ENCODE results near the gene BNC2. TPM values are rescaled to one million over a fixed set of nuclear protein-coding genes. Genes with fewer than 3 reads are reported as not detected.
A peak's percentile ranks its signal among the peaks of the same experiment; 100 is the strongest.

BNC2 gene
- polyA plus RNA-seq, 1 experiment = 17.5 TPM

DNA sequence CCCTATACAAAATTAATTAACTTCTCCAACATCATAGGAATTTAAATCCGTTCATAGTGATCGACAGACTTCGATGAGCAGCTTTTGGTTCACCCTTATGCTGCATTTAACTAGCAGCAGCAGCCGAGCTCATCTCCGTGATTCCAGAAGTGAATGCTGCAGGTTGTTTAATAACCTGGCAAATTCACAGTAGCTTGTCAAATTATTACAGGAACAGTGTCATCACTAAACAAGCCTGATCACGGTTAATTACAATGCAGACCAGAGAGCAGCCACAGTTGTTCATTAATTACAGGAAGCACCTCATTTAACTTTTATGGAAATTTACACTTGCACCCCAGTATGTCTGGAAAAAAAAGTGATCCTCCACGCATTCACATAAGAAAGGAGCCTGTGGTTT, 188.2 kb downstream of the BNC2 start:
- Histone ChIP-seq H3K27me3 (ENCODE audit: control insufficient read depth, insufficient read depth, low read length) (no peaks in the 10 kb centered on the region), H3K36me3 (ENCODE audit: control insufficient read depth, insufficient read depth, low read length) (peaks cover 1% of the 10 kb centered on the region; the same call in 1 of the 2 replicates), H3K4me3 (ENCODE audit: low read depth, low read length) (no peak overlapping the region)
- DNase-seq (ENCODE audit: low read depth) = no peak
- TF ChIP-seq, protein P1, sequence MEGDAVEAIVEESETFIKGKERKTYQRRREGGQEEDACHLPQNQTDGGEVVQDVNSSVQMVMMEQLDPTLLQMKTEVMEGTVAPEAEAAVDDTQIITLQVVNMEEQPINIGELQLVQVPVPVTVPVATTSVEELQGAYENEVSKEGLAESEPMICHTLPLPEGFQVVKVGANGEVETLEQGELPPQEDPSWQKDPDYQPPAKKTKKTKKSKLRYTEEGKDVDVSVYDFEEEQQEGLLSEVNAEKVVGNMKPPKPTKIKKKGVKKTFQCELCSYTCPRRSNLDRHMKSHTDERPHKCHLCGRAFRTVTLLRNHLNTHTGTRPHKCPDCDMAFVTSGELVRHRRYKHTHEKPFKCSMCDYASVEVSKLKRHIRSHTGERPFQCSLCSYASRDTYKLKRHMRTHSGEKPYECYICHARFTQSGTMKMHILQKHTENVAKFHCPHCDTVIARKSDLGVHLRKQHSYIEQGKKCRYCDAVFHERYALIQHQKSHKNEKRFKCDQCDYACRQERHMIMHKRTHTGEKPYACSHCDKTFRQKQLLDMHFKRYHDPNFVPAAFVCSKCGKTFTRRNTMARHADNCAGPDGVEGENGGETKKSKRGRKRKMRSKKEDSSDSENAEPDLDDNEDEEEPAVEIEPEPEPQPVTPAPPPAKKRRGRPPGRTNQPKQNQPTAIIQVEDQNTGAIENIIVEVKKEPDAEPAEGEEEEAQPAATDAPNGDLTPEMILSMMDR (IDR thresholded peaks at IDR 0.05; ENCODE audit: insufficient read depth, low read depth, low read length) = no peak
- CTCF ChIA-PET = no interaction called here
- POLR2A ChIA-PET = no interaction called here

DNA sequence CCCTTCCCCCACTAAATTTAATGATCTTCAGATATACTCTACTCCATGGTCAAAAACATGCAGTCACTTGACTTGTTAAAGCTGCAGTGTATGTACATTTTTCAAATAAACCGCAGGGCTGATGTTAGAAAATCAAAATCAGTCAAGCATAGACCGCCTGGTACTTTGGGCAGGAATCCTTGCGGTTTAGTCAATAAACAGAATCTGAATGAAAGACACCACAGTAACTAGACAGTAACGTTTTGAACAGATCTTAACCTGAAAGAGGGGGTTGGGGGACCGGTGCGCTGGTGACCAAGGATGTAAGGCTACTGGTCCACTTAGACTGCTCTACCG, 188.8 kb downstream of the BNC2 start:
- TF ChIP-seq, protein P1 (IDR thresholded peaks at IDR 0.05; ENCODE audit: insufficient read depth, low read depth, low read length) = no peak
- DNase-seq (ENCODE audit: low read depth) = no peak
- Histone ChIP-seq H3K36me3 (ENCODE audit: control insufficient read depth, insufficient read depth, low read length) (peaks cover 1% of the 10 kb centered on the region; the same call in 1 of the 2 replicates), H3K27me3 (ENCODE audit: control insufficient read depth, insufficient read depth, low read length) (no peaks in the 10 kb centered on the region), H3K4me3 (ENCODE audit: low read depth, low read length) (no peak overlapping the region)
- ChIA-PET POLR2A (no interaction called here), CTCF (interaction anchor here (0.6 kb wide), 1 partner anchor 270 kb away, joined by 3 read pairs; no protein-coding TSS in a partner anchor)

DNA sequence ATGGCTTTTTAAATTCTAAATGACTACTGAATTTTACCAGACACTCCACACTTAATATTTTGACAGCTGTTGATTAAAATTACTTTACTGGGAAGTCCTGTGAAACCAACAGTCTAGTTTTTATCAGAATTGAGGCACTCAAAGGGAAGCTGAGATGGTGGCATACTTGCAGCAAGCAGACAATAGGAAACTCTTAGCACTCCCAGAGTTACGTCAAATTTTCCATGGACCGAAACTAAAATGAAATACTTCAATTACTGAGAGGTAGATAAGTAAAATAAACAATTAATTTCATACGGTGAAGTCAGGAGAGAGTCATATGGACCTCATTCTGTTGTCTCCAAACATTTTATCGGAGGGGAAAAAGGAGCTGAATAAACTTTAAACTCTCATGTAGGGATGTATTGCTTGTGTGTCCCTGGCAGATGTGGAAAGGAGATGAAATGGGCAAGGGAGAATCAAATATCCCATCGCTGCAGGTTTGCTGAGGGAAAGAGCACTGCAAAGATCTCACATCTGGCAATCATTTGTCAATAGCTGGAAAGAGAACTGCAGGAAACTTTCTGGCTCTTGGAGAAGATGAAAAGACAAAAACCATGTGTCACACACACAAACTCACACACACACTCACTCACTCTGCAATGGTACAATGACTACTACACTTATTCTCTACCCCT, 189.4 kb downstream of the BNC2 start:
- ChIA-PET CTCF (interaction anchor here (0.6 kb wide), 1 partner anchor 270 kb away, joined by 3 read pairs; no protein-coding TSS in a partner anchor), POLR2A (interaction anchor here (0.6 kb wide), 1 partner anchor 24 kb away, joined by 4 read pairs; no protein-coding TSS in a partner anchor)
- Histone ChIP-seq H3K4me3 (ENCODE audit: low read depth, low read length) (no peak overlapping the region), H3K36me3 (ENCODE audit: control insufficient read depth, insufficient read depth, low read length) (peaks cover 1% of the 10 kb centered on the region; the same call in 1 of the 2 replicates), H3K27me3 (ENCODE audit: control insufficient read depth, insufficient read depth, low read length) (no peaks in the 10 kb centered on the region)
- DNase-seq (ENCODE audit: low read depth) = no peak
- TF ChIP-seq, protein P1 (IDR thresholded peaks at IDR 0.05; ENCODE audit: insufficient read depth, low read depth, low read length) = no peak

DNA sequence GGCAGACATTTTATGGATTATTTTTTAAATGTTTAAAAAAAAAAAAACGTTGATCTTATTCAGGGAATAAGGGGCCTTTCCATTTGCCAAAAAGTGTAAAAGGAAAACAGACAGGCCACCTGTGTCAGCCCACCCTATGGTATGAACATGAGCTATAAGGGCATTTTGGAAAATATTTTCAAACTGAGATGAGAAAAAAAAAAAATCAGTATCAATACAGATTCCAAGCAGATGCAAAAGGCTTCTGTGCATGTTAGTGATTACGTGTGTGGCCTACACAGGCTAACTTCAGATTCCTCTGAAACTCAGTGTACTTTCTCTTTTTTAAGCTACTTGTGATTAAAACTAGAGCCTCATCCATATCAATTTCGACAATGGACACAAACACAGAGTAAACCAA, 189.9 kb downstream of the BNC2 start:
- no peaks in the 10 kb centered on the region for H3K27me3 ChIP-seq (ENCODE audit: control insufficient read depth, insufficient read depth, low read length)
- H3K4me3 ChIP-seq (ENCODE audit: low read depth, low read length) = no peak overlapping the region
- POLR2A ChIA-PET = interaction anchor here (0.6 kb wide), 1 partner anchor 24 kb away, joined by 4 read pairs; no protein-coding TSS in a partner anchor

DNA sequence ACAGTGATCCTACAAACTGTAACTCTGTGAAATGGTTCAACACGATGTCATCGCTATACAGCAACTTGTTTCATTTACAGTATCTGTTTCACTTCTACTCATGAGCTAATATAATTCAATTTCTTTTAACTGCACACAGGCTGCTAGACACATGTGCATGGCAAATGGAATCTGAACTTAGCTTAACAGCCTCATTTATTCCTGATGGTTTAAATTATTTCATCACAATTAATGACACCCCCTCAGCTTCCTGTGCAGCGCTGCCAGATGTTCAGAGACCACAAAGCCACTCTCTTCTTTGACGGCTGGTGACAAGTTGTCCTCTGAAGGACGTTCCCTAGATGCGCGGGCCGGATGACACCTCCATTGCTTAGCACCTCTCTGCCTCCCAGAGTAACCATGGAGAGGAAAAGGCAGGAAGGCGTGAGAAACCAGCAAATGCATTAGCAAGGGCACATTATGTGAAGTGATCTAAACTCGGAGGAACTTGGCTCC, 191.1 kb downstream of the BNC2 start:
- ChIA-PET POLR2A (no interaction called here), CTCF (no interaction called here)
- TF ChIP-seq, protein P1 (IDR thresholded peaks at IDR 0.05; ENCODE audit: insufficient read depth, low read depth, low read length) = no peak
- Histone ChIP-seq H3K4me3 (ENCODE audit: low read depth, low read length) (no peak overlapping the region), H3K36me3 (ENCODE audit: control insufficient read depth, insufficient read depth, low read length) (peaks cover 1% of the 10 kb centered on the region; the same call in 1 of the 2 replicates), H3K27me3 (ENCODE audit: control insufficient read depth, insufficient read depth, low read length) (no peaks in the 10 kb centered on the region)
- DNase-seq (ENCODE audit: low read depth) = peak; percentile 23

More for the DNA sequence above, 189.9 kb downstream of the BNC2 start:
- TF ChIP-seq, protein P1 (IDR thresholded peaks at IDR 0.05; ENCODE audit: insufficient read depth, low read depth, low read length) = no peak
- DNase-seq (ENCODE audit: low read depth) = no peak
- peaks cover 1% of the 10 kb centered on the region; the same call in 1 of the 2 replicates for H3K36me3 ChIP-seq (ENCODE audit: control insufficient read depth, insufficient read depth, low read length)
- CTCF ChIA-PET = no interaction called here
